Measurements from ENCODE around the gene ENTPD8.

- TF ChIP-seq, protein P1, sequence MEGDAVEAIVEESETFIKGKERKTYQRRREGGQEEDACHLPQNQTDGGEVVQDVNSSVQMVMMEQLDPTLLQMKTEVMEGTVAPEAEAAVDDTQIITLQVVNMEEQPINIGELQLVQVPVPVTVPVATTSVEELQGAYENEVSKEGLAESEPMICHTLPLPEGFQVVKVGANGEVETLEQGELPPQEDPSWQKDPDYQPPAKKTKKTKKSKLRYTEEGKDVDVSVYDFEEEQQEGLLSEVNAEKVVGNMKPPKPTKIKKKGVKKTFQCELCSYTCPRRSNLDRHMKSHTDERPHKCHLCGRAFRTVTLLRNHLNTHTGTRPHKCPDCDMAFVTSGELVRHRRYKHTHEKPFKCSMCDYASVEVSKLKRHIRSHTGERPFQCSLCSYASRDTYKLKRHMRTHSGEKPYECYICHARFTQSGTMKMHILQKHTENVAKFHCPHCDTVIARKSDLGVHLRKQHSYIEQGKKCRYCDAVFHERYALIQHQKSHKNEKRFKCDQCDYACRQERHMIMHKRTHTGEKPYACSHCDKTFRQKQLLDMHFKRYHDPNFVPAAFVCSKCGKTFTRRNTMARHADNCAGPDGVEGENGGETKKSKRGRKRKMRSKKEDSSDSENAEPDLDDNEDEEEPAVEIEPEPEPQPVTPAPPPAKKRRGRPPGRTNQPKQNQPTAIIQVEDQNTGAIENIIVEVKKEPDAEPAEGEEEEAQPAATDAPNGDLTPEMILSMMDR (IDR thresholded peaks at IDR 0.05; ENCODE audit: insufficient read depth, low read length): no peak
- TF ChIP-seq, protein P2, sequence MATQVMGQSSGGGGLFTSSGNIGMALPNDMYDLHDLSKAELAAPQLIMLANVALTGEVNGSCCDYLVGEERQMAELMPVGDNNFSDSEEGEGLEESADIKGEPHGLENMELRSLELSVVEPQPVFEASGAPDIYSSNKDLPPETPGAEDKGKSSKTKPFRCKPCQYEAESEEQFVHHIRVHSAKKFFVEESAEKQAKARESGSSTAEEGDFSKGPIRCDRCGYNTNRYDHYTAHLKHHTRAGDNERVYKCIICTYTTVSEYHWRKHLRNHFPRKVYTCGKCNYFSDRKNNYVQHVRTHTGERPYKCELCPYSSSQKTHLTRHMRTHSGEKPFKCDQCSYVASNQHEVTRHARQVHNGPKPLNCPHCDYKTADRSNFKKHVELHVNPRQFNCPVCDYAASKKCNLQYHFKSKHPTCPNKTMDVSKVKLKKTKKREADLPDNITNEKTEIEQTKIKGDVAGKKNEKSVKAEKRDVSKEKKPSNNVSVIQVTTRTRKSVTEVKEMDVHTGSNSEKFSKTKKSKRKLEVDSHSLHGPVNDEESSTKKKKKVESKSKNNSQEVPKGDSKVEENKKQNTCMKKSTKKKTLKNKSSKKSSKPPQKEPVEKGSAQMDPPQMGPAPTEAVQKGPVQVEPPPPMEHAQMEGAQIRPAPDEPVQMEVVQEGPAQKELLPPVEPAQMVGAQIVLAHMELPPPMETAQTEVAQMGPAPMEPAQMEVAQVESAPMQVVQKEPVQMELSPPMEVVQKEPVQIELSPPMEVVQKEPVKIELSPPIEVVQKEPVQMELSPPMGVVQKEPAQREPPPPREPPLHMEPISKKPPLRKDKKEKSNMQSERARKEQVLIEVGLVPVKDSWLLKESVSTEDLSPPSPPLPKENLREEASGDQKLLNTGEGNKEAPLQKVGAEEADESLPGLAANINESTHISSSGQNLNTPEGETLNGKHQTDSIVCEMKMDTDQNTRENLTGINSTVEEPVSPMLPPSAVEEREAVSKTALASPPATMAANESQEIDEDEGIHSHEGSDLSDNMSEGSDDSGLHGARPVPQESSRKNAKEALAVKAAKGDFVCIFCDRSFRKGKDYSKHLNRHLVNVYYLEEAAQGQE (IDR thresholded peaks at IDR 0.05; ENCODE audit: insufficient replicate concordance, low read depth): no peak
- TF ChIP-seq GABPA (IDR thresholded peaks at IDR 0.05; ENCODE audit: low read depth): no peak
- TF ChIP-seq POLR2AphosphoS5 (IDR thresholded peaks at IDR 0.05; ENCODE audit: low read depth): no peak
- TF ChIP-seq SPI1 (IDR thresholded peaks at IDR 0.05; ENCODE audit: borderline replicate concordance, low read depth): no peak
Observed at GRCh38 chr9:137460363-137461315, 19.5 kb upstream of the ENTPD8 start.
